Erythroblast (primary cell): ENCODE results near the gene MAPK8.

ENCODE experiments used
- DNase-seq, 2 experiments: peaks; one replicate each; lab custom pipeline; 2025; lab: John Stamatoyannopoulos, UW
- GATA1 ChIP-seq: IDR thresholded peaks from 2 replicates; pipeline ENCODE4 v1.6.1; 2011; ENCODE audit warnings: low read depth, mild to moderate bottlenecking, control low read depth, low read length, moderate library complexity
- POLR2A ChIP-seq: IDR thresholded peaks from 2 replicates; pipeline ENCODE4 v1.6.1; 2011; ENCODE audit warnings: mild to moderate bottlenecking, low read length

MAPK8 gene

DNA sequence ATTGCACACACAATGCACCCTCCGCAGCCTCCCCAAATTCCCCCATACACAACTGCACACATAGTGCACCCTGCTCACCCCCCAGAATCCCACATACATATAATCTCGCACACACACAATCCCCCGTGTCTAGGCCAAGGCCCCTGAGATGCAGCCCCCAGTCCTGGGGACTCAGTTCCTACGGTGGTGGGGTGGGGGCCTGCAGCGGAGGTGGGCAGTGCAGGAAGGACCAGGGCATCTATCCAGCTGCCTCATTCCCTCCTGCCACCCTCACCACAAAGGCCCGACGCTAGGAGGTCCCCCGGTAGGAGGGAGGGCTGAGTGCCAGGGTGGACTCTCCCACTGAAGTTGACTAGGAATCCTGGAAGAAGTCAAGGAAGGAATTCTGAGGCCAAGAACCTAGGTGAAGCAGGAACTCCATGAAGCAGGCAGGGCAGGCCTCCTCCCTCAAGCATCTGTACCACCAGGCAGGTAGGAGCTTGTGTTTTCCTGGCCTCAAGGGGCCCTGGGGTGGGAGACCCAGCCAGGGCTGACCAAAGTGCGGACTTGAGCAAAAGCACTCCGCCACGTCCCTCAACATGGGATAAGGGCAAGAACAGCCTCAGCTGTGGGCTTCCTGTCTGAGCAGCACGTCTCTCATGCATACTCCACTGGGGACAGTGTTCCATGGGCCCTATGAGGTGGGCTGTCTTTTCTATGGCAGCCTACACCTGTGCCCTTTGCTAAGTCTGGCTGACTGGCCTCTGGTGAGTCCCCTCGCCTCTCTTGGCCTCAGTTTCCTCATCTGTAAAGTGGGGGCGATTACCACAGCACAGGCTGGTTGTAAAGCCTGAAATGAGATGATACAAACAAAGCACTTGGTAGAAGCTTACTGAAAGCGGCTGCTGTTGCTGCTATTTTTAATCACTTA is 145.7 kb downstream of the MAPK8 start:
- TF ChIP-seq GATA1 (no peak), POLR2A (no peak)

GRCh38 chr10:48452879-48453412 is 146.5 kb downstream of the MAPK8 start:
- no peak for DNase-seq
- TF ChIP-seq GATA1 (no peak), POLR2A (no peak)

More for the DNA sequence above, 145.7 kb downstream of the MAPK8 start:
- DNase-seq = no peak

- DNase-seq = no peak
- TF ChIP-seq GATA1 (no peak), POLR2A (no peak)
Observed at GRCh38 chr10:48453451-48454301, 147.2 kb downstream of the MAPK8 start.

DNA sequence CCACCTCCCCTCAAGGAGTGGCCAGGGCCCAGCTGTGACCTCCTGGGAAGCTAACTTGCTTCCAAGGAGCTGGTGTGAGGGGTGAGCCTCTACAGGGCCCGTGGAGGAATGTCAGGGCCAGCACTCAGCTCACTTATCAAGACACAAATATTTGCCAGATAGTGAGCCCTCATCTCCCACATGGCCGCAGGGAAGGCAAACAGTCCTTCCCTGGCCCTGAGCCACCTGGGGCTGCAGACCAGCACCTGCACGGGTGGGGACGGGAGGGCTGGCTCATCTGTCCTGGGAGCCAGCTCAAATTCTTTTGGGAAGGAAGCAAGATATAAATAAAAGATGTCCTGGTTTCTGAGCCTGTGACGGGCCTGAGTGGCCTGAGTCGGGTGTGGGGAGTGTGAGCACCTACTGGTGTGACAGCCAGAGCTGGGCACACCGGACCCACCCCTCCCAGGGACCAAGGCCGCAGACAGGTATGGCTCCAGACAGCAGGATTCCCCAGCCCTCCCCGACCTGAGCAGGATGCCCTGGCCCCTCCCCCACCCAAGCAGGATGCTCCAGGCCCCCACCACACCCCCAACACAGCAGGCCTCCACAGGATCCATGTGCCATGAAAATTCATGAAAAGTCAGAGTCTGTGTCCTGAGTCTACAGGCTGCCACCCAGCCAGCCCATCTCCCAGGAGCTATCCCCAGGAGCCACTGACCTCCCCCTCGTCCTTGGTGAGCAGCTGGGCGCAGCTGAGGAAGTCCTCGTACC is 148.0 kb downstream of the MAPK8 start:
- TF ChIP-seq POLR2A (no peak), GATA1 (no peak)
- DNase-seq = no peak

DNA sequence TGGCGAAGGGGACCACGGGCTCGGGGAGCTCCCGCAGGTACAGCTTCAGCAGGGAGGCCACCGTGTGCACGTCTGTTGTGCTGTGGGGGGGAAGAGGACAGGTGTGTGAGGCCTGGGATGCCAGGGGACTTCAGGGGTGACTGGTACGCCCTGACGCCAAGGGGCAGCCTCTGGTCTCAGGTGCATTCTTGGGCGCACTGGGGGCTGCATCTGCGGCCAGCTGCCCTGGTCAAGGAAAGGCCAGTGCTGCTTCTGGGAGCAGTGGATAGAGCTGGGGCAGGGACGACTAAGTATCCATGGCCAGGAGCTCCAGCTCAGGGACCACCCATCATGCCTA is 148.5 kb downstream of the MAPK8 start:
- DNase-seq = no peak
- no peak for TF ChIP-seq GATA1
- TF ChIP-seq POLR2A = no peak

DNA sequence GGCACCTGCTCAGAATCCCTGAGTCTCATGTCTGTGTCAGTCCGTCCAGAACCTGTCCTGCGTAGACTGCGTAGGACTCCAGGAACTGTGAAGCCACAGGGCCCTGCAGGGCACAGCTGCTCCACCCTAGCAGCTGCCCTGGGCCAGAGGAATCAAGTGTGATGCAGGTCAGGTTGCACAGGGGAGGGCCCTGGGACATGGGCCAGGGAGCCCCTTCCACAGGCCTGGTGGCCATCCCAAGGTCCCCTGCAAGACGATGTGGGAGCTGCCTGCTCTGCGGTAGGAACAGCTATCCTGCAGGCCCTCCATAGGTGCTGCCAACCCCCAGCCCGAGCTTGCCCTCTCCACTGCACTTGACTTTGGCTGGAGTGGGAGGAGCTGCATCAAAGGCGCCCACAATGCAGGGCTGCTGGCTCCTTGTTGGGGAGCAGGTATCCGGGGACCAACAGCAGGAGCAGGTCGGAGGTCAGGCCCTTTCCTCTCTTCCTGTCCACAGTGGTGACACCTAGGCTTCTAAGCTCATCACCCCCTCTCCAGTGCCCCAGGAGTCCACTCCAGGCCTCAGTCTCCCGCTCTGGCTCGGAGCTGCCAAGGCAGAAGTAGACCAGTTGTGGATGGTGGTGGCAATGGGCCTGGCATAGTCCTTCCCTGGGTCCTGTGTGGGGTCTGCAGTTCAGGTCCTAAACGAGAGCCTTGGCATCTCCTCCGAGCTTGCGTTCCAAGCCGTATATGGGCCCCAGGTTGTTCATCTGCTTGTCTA is 149.1 kb downstream of the MAPK8 start:
- TF ChIP-seq GATA1 = no peak
- no peak for TF ChIP-seq POLR2A
- DNase-seq = no peak

- DNase-seq = peak; percentile 21 to 22
Observed at GRCh38 chr10:48456361-48456804, 149.9 kb downstream of the MAPK8 start.

GRCh38 chr10:48456808-48457761 is 150.6 kb downstream of the MAPK8 start:
- no peak for DNase-seq
- TF ChIP-seq GATA1 (no peak), POLR2A (no peak)

More at GRCh38 chr10:48456361-48456804, 149.9 kb downstream of the MAPK8 start:
- no peak for TF ChIP-seq GATA1
- no peak for TF ChIP-seq POLR2A

DNA sequence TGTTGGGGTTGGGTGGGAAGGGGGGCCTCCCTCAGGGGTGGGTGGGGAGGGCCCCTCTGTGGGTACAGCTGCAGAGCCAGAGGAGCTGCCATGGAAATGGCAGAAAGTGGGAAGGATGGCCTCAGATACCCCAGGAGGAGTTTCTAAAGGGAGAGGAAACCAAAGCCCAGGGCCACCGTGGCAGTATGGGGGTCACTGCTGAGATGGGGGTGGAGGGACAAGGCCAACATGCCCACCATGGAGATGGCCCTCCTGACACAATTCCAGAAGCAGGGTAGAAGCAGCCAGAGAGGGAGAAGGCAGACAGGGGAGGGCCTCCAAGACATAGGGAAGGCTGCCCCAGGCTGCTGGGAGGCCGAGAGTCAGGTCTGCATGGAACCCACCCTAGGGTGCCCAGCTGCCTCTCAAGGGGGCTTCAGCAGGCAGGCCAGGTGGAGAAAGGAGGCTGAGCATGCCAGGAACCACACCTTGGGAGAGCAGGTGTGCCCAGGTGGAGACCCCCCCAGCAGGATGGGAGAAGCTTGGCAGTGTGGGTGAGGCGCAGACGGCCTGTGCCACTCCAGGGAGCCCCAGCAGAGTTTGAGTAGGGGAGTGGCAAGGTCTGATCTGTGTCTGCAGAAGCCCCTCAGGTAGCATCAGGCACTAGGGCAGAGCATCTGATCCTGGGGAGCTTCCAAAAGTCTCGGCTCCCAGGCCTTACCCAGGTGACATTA is 151.6 kb downstream of the MAPK8 start:
- no peak for DNase-seq
- TF ChIP-seq GATA1 (no peak), POLR2A (no peak)

DNA sequence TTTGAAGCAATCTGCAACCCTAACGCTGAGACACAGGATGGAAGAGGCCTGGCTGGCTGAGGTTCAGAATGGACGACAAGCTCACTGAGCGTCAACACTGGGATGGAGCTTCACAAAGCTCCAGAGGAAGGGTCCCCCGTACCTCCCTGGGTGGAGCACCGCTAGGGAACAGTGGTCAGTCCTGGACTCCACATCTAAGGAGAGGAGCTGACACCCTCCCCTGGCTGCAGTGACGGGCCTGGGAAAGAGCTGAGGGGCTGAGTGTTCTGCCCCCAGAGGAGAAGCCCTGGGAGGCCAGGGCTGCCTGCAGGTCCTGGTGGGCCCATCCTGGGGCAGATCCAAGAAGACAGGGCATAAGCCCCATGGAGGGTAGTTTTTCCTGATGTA is 152.2 kb downstream of the MAPK8 start:
- no peak for TF ChIP-seq POLR2A
- no peak for DNase-seq
